Measurements from ENCODE around the gene VPS13D. TPM values are rescaled to one million over a fixed set of nuclear protein-coding genes. Genes with fewer than 3 reads are reported as not detected.

Gene VPS13D
- total and polyA plus RNA-seq, 9 donors, result 19.8 to 59.3 (median 41.8) TPM

DNA sequence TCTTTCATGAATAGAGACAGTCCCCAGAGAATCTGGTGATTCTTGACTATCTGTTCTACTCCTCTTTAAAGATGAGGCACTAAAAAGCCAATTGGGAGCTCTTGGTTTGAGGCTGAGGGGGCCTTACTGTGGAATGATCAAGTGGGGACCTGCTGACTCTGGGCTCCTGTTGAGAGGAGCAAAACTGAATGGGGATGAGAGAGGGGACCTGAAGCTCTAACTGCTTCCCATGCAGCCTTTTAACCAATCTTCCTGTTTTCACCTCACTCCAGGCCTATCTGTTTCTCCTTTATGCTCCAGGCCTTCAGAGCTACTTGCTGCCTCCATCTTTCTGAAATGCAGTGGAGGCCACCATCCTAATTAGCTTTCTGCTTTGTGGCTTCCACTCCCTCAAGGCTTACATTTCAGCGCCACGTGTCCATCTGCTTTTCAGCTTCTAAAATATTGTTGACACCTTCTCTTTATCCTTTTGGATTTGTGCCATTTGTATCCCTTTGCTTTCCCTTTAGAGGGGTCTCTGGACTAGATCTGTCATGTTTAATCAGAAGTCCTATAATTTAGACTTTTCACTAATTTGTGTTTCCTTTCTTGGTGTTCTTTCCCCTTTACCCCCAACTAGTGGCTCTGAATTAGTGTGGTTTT is 242.4 kb downstream of the VPS13D start:
- WGBS, 3 donors, result 93 to 98% (median 97%) methylated on average over 2 of the region's 2 CpGs
- TF ChIP-seq, protein P1, sequence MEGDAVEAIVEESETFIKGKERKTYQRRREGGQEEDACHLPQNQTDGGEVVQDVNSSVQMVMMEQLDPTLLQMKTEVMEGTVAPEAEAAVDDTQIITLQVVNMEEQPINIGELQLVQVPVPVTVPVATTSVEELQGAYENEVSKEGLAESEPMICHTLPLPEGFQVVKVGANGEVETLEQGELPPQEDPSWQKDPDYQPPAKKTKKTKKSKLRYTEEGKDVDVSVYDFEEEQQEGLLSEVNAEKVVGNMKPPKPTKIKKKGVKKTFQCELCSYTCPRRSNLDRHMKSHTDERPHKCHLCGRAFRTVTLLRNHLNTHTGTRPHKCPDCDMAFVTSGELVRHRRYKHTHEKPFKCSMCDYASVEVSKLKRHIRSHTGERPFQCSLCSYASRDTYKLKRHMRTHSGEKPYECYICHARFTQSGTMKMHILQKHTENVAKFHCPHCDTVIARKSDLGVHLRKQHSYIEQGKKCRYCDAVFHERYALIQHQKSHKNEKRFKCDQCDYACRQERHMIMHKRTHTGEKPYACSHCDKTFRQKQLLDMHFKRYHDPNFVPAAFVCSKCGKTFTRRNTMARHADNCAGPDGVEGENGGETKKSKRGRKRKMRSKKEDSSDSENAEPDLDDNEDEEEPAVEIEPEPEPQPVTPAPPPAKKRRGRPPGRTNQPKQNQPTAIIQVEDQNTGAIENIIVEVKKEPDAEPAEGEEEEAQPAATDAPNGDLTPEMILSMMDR (IDR thresholded peaks at IDR 0.05), result no peak
- TF ChIP-seq POLR2A (IDR thresholded peaks at IDR 0.05) (no peak), EP300 (IDR thresholded peaks at IDR 0.05) (no peak)
- H3K36me3 ChIP-seq, result no peaks in the 10 kb centered on the region
- intact Hi-C loops (cut with DNase I), result loop anchor here in 2 of 4 donors (10.0 kb wide), 3 partner anchors 73 to 143 kb away; partner anchors contain the start of gene DHRS3 (in 1 of the 2)
- H3K4me3 ChIP-seq, result no peak overlapping the region
- H3K27me3 ChIP-seq, result no peaks in the 10 kb centered on the region
- no peaks in the 10 kb centered on the region for H3K9me3 ChIP-seq
- H3K4me1 ChIP-seq (ENCODE audit: insufficient read depth), result peaks cover 9% of the 10 kb centered on the region
- H3K27ac ChIP-seq, result no peak overlapping the region
- DNase-seq, result no peak

DNA sequence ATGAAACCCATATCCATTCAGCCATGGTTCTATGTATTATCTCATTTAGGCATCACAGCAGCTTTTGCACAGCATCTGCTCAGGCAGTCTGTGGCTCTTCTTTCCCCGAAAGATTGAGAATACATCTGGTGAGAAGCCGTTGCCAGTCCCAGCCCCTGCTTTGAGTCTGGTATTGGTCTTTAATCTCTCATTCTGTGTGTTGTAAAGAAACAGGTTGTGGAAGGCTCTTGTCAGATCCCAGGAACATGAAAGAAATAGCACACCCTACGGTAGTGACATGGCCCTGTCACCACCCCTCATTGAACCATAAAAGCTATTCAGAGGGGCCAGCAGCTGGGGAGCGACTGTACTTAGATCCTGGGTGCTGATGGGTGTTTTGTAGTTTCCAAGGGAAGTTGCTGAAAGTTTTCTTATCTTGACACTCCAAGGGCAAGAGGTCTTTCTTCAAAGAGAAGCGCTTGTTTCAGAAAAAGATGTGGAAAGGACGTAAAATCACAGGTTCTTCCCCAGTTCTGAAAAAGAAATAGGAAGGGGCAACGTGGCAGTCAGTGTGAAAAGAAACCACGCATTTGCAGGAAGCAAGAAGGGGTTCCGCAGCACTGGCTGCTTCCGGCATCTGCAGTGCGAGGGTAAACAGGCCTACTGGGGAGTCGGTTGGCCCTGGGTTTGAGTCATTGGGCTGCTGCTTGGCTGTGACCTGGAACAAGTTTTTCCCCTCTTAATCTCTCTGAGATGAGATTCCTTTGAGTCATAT is 243.1 kb downstream of the VPS13D start:
- no peaks in the 10 kb centered on the region for H3K27me3 ChIP-seq
- H3K4me3 ChIP-seq, result no peak overlapping the region
- 84 to 92% (median 90%) methylated on average over 12 of the region's 12 CpGs for WGBS, 3 donors
- no peaks in the 10 kb centered on the region for H3K9me3 ChIP-seq
- TF ChIP-seq, protein P1 (IDR thresholded peaks at IDR 0.05), result no peak
- TF ChIP-seq EP300 (IDR thresholded peaks at IDR 0.05), result no peak
- TF ChIP-seq POLR2A (IDR thresholded peaks at IDR 0.05), result no peak
- no peak for DNase-seq
- H3K4me1 ChIP-seq (ENCODE audit: insufficient read depth), result peaks cover 14% of the 10 kb centered on the region
- H3K27ac ChIP-seq, result peak overlapping the region in 1 of 2 donors; percentile 32
- H3K36me3 ChIP-seq, result no peaks in the 10 kb centered on the region
- intact Hi-C loops (cut with DNase I), result loop anchor here in 2 of 4 donors (10.0 kb wide), 3 partner anchors 72 to 142 kb away; partner anchors contain the start of gene DHRS3 (in 1 of the 2)

DNA sequence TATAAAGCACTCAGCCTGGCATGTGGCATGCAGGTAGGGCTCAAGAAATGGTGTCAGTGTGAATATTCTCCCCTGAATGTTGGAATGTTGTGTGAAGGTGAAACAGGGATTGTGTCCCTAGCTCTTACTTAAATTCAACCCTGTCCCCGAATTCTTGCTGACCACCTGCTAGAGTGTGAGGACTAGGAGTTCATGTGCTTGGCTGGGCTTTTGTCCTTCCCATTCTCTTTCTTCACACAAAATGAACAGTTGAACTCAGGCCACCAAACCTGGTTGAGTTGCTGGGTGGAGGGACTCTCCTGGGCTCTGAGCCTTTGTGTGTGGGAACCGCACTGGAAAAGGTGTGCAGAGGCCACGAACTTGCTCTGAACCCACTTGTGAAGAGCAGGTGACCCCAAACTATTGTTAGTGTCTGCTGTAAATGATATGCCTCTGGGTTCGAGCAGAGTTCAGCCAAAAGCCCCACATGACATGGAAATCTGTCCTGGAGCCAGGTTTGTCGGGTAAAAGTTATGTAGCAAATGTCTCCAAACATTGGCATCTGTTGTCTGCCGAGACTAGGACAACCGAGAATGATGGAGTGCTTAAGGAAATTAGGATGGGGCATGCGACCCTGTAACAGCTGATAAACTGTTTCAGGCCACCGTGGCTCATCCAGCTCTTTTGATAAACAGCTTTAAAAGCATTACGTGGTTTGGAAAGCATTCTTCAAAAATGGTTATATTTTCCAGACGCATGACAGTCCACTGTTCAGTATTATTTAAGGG is 243.9 kb downstream of the VPS13D start:
- intact Hi-C loops (cut with DNase I), result loop anchor here in 2 of 4 donors (10.0 kb wide), 3 partner anchors 71 to 141 kb away; partner anchors contain the start of gene DHRS3 (in 1 of the 2)
- 29 to 34% (median 30%) methylated on average over 11 of the region's 11 CpGs for WGBS, 3 donors
- TF ChIP-seq EP300 (IDR thresholded peaks at IDR 0.05) (no peak), POLR2A (IDR thresholded peaks at IDR 0.05) (no peak)
- TF ChIP-seq, protein P1 (IDR thresholded peaks at IDR 0.05), result no peak

DNA sequence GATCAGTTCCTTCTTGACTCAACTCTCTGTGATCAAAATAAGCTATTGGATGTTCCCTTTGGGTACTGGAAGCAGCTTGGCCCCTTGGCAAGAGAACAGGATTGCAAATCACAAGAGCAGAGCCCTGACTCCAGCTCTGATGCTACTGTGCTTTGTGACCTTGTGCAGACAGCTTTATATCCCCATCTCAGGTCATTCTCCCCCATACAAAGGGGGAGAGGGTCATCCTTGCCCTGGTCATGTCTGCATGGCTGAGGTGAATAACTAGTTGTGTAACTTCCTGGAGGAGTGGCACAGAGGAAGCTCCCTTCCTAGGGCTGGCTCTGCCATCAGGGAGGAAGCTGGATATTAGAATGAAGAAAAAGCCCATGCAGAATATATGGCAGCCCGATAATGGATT is 245.3 kb downstream of the VPS13D start:
- intact Hi-C loops (cut with DNase I), result loop anchor here in 3 of 4 donors (5.0 to 10.0 kb wide), 4 partner anchors 70 to 142 kb away; partner anchors contain the start of gene DHRS3 (in 2 of the 3)
- H3K27ac ChIP-seq, result no peak overlapping the region
- no peaks in the 10 kb centered on the region for H3K36me3 ChIP-seq
- no peak for DNase-seq
- peaks cover 22% of the 10 kb centered on the region for H3K4me1 ChIP-seq (ENCODE audit: insufficient read depth)
- WGBS, 3 donors, result 72 to 96% (median 86%) methylated on average over 1 of the region's 1 CpG
- no peak overlapping the region for H3K4me3 ChIP-seq
- TF ChIP-seq POLR2A (IDR thresholded peaks at IDR 0.05) (no peak), EP300 (IDR thresholded peaks at IDR 0.05) (no peak)
- TF ChIP-seq, protein P1 (IDR thresholded peaks at IDR 0.05), result no peak
- no peaks in the 10 kb centered on the region for H3K27me3 ChIP-seq
- no peaks in the 10 kb centered on the region for H3K9me3 ChIP-seq

More for the DNA sequence above, 243.9 kb downstream of the VPS13D start:
- H3K27me3 ChIP-seq, result no peaks in the 10 kb centered on the region
- peak overlapping the region in 1 of 2 donors; percentile 32 for H3K27ac ChIP-seq
- H3K4me1 ChIP-seq (ENCODE audit: insufficient read depth), result peaks cover 20% of the 10 kb centered on the region
- H3K9me3 ChIP-seq, result no peaks in the 10 kb centered on the region
- H3K4me3 ChIP-seq, result no peak overlapping the region
- no peak for DNase-seq
- H3K36me3 ChIP-seq, result no peaks in the 10 kb centered on the region

Measured in ovary (tissue), 9 donors.